ENCODE measurements around the gene NCK2.
A peak's percentile ranks its signal among the peaks of the same experiment; 100 is the strongest.

Gene NCK2

DNA sequence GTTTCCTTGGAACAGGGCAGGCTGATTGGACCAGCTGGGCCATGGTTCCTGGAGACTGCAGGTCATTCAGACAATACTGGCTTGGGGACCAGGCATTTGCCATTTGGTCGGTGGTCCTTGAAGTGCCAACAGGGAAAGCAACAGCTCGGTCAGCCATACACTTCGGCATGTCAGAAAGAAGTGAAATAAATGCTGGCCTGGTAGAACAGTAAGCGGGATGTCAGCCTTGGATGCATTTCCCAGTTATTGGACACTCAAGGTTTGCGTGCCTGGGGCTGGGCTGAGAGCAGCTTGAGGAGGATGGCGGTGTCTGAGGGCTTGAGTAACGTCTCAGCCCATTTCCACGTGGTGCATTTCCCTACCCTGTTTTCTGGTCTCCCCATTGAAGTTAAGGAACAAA is 75.4 kb downstream of the NCK2 start:
- no peak for DNase-seq

DNA sequence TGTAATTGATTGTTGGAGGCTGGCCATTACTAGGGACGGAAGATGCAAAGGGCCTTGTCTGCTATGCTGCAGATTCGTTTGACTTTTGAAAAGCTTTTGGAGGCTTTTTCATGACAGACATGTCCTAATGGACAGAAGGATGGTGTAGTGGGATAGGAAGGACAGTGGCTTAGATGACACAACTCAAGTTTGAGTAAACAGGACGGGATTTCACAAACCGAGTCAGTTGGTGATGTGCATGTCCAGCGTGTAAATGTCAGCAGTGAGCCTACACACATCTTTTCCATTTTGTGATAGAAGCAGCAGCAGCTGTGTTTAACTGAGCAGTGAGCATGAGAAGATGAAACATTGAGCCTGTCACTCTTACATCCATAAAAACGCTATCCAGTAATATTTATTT is 76.0 kb downstream of the NCK2 start:
- DNase-seq = no peak

DNA sequence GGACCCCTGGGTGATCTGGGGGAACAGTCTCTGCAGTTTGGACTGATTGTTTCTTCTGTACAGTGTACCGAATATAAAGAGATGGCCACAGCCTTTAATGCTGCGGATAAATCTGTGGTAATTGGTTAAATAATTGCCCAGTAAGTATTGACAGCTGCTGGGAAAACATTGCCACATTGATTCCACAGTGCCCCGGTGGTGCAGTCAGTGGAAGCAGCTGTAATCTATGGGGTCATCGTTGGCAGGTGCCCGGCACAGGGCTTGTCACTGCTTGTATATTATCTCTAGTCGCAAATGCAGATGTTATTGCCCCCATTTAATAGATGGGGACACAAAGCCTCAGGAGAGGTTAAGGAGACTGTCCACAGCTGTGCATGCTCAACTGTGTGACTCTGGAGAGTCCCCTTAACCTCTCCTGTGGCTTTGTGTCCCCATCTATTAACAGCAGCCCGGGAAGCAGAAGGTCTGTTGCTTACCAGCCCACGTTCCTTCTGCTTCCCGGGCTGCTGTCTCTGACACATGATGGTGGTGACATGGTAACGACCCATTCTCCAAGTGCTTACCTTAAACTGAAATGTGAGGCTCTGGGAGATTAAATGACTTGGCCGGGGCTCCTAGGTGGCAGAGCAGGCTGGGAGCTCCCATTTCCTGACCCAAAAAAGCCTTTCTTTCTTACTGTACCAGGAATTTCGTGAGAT is 76.9 kb downstream of the NCK2 start:
- DNase-seq = peak; percentile 37

DNA sequence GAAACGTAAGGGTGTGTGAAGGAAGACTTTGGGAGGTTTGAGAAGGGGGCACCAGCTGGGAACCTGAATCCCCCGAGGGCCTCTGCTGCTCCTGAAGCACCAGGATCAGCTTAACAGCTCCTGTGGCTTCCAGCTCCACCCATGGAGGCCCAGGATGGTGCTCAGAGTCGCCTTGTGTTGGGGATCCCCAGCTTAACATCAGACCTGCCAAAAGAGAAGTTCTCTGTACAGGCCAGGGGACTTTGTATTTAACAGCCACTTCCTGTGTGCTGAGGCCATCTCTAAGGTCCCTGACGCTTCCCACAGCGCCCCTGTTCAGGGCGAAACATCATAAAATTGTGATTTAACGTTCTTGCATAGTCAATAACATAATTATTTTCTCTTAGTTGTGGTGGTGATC is 77.5 kb downstream of the NCK2 start:
- peak; percentile 55 for DNase-seq

DNA sequence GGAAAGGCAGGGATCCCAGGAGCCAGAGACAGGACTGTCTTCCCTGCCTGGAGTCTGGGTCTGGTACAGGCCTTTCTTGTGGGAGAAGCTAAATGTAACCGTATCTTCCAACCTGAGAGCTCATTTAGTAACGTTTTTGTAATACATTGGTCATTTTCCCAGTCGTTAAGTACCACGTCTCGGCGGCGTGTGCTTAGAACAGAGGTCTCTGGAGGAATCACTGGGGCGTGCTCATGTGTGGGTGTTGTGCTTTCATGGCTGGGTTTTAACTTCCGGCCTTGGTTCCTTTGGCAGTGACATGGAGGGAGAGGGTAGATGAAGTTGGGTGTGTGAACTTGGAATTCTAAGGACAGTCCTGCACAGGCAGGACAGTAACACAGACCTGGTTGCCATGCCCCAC is 79.7 kb downstream of the NCK2 start:
- no peak for DNase-seq

DNA sequence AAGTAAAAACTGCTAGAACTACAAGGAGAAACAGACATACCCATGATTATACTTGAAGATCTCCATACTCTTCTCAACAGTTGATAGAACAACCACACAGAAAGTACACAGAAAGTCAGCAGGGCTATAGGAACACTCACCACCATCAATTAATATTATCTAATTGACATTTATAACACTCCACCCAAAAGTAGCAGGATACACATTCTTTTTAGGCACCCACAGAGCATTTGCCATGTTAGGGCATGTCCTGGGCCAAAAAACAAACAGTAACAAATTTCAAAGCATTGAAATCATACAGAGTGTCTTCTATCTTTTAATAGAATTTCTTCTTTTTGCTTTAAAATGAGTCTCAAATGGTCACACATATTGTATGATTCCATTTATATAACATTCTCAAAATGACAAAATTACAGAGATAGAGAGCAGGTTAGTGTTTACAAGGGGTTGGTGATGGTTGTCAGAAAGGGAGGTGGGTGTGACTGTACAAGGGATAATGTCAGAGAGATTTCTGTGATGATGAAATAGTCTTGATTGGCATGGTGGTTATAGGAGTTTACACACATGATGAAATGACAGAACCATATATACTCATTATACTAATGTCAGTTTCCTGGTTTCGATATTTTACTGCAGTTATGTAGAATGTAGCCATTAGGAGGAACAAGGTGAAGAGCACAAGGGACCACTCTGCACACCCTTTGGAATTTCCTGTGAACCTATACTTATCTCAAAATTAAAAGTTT is 82.8 kb downstream of the NCK2 start:
- DNase-seq = peak; percentile 90

DNA sequence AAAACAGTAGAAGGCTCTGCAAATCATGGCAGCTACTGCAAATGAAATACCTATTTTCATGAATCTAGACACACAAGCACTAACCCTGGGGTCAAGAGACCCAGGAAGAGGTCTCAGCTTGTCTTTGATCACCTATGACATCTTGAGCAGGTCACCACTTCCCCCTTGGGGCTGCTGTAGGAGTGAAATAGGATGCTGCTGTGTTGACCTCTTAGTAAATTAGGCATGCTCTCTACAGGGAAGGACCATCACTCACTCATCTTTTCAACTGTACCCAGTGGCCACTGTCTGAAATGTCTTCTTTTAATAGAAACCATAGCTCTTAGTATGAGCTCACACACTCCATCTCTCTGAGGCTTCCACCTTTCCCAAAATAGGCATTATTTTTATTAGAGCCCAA is 83.8 kb downstream of the NCK2 start:
- no peak for DNase-seq

DNA sequence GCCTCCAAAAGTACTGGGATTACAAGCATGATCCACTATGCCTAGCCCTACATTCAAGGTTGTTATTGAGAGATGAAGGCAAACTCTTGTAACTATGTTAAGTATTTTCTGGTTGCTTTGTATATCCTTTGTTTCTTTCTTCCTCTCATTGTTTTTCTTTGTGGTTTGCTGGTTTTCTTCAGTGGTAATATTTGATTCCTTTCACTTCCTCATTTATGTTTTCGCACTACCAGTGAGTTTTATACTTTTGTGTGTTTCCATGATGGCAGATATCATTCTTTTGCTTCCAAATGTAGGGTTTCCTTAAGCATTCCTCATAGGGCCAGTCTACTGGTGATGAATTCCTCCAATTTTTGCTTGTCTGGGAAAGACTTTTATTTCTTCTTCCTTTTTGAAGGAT is 90.2 kb downstream of the NCK2 start:
- peak; percentile 35 for DNase-seq

DNA sequence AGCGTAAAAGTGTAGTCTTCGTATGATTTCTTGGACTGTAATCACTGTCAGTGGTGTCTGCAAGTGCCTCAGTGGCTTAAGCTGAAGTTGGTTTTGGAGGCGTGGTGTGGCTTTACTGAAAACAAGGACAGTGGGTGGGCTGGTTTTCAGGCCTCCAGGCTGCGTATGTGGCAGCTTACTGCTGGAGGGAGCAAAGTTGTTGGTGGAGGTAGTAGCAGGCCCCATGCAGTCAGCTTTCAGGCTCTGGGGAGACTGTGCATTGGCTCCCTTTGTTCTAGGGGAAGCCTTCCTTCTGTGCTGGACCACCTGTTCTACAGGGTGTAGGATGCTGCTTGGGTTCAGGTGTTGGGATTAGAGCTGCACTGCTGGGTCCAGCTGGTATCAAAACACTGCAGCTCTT is 91.6 kb downstream of the NCK2 start:
- no peak for DNase-seq

DNA sequence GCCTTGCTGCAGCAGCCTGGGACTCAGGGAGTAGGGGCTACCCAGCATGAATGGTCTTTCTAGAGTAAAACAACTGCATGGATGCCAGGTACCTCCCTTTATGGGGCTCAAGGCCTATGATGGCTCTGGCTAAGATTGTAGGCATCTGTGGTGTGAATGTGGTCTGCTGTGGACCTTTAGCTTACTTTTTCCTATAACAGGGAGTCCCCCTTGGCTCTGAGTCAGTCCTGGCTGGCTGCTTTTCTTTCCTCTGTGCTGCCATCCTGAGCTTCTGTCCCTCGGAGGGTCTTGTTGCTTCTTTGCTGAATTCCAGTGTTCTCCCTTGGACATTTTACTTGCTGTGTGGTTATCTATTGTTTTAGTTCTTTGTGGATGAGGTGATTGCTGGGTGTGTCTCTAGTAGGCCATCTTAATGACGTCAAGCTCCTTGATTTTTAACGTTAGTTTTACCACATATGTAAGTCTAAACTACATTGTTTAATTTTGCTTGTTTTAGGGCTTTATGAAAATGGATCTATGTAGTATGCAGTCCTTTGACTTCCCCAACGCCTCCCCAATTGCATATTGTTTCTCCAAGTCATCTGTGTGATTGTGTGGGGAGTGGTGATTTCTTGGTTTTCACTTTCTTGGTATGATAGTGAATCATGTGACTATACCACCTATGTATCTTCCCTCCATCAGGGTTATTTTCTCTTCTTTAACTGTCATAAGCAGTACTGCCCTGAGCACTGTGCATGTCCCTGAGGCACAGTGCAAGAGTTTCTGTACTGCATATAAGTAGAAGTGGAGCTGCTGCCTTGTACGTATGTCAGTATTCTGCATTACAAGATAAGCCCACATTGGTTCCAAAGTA is 92.4 kb downstream of the NCK2 start:
- DNase-seq = peak; percentile 4

DNA sequence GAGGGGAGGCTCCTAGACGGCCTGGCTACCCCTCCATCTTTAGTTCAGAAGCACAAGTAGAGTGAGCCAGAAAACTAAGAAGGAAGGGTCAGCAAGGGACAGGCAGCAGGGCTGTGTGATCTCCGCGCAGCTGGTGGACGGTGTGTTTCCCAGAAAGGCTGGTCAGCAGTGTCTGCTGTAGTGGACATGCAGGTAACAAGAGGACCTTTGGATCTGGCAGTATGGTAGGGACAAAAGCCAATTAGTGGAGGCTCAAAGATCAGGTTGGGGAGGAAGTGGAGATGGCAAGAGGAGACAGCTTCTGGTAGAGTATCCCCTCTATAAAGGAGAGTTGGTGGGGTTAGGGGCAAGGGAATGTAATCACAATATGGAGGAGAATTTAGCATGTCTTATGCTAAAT is 95.1 kb downstream of the NCK2 start:
- no peak for DNase-seq

DNA sequence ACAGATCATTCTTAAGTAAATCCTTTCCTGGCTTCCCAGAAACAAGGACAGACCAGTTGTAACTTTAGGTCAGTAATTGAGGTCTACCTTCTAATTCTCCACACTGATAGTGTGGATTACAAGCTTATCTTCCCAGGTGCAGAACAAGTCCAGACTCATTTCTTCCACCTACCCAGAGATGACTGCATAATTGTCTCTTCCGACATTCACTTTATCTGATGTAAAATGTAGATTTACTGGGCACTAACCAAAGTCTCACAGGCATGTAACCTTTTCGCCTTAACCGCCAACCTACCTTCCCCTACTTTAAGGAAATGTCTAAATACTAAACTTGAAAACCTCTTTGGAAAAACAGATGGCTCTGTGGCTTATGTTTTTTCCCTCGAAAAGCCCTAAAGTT is 96.2 kb downstream of the NCK2 start:
- no peak for DNase-seq

DNA sequence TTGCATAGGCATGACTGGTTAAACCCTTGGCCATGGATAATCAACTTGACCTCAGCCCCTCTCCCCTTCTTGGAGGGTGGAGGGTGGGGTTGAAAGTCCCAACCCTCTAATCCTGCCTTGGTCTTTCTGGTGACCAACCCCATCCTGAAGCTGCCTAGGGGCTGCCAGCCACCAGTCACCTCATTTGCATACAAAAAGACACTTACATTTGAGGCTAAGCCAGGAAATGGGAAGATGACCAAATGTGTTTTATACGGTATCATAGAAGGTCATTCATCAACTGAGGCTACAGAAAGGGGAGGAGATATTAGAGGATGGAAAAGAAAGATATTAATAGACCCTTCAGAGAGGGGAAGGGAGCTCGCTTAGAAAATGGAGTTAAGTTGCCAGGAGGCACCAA is 96.8 kb downstream of the NCK2 start:
- DNase-seq = no peak

DNA sequence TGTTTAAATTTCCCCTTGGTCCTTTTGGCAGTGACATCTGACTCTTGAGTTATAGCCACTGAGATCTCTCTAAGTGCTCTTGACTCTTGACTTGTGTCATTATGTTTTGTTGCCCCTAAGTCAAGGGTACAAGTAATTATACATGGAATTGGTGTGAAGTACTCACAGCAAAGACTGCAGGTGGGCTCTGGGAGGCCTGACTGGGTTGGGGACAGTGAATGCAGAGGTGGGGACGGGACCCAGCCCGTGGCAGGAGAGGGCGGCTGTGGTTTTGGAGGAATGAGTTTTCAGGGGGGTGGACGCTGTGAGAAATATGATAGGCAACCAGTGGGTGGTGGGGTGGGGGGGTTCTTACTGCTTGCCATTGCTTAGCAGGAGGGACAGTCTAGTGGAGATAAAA is 97.8 kb downstream of the NCK2 start:
- DNase-seq = no peak

DNA sequence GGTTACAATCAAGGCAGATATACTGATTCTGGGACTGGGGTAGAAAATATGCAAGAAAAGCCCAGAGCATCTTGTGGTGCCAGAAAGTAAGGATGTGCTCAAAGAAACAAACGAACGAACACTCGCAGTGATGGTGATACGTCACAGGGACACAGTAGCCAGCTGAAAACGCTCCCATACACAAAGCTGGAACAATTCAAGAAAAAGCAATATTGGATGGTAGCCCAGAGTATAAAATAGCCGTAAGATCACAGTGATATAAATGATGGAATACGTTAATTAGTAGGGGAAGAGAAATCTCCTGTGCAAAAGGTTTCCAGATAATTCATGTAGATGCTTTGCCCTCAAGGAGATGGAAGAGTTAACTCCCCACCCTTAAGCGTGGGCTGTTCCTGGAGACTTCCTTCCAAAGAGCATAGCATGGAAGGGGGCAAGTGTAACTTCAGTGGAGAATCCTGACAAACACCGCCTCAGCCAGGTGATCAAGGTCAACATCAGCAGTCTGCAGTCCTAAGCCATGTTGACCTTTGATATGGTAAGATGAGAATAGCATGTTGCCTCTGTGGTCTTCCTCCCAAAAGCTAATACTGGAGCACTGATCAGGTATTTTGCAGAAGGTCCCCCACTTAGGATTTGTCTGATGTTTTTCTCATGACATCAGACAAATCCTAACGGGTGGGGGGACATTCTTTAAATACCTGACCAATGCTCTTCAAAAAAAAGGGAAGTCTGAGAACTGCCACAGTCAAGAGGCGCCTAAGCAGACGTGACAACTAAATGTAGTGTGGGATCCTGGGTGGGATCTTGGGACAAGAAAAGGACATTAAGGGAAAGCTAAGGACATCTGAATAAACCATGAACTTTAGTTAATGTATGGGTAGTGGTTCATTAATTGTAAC is 99.0 kb downstream of the NCK2 start:
- no peak for DNase-seq

DNA sequence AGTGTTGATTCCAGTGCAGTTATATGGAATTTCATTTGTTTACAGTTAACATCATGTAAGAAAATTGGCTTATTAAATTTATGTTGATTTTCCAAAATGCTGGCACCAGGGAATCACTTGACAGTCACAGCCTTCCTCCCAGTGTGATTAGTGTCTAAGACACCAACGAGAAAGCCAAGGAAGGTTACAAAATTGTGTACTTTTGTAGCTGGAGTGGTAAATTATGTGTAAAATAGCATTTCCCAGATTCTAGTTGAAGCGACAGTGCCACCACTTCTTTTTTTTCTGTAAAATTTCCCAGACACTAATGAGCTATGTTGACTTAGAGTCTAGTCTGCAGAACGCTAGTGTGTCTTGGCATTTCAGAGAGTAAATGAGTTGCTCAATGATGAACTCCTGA is 101.3 kb downstream of the NCK2 start:
- DNase-seq = peak; percentile 24

DNA sequence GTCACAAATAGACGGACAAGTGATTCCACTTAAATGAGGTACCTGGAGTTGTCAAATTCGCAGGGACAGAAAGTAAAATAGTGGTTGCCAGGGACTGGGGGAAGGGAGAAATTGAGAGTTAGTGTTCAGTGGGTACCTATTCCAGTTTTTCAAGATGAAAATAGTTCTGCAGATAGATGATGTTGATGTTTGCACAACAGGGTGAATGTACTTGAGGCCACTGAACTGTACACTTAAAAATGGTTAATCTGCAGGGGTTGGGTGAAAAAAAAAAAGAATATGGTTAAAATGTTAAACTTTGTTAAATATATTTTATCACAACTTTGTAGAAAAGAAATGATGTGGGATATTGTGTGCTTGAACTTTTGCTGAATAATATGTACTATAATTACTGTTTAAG is 102.3 kb downstream of the NCK2 start:
- DNase-seq = no peak

DNA sequence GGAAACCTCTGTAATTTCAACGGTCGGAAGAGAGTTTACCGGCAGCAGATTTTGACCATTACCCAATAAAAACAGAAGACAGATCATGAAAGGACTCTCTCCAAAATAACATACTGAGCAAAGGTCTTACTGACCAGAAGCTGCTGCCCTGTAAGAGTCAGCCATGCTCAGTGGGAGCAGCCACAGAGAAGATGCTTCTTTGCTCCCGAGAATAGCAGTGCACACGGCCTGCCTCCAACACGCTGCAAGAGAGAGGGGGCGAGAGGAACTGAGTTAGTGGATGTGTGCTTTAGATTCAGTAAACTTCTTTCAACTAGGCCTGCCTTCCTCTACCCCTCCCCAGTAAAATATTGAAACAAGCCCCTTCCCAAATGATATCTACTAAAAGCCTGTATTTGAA is 103.7 kb downstream of the NCK2 start:
- DNase-seq = no peak

DNA sequence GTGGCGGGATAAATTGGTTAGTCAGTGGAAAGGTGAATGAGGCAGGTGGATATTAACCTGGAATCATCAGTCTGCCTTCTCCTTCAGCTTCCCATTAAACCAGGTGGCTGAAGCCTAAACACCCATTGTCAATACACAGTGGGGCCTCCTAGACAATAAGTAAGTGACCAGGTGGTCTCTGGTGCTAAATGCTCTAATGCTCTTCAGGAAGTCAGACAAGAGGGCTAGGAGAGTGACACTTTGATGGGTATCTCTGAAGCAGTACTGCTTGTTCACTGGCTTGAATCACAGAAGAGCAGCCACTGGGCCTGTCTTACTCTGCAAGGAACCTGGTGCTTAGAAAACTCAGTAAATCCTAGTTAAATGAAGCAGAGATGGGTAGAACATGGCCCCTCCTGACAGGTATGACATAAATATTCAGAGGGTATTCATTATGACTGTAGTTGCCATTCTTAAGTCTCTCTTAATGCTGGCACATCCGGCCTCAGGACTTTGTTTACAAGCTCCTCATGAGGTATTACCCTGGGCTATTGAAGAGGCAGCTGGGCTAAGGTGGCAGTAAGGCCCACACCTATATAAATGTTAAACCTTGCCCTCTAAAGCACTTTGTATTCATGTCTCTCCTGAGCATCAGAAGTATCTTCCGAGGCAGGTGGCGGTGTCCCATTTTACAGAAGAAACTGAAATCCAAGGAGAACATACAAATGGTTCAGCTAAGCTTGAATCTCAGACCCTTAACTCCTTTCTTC is 104.9 kb downstream of the NCK2 start:
- DNase-seq = no peak

DNA sequence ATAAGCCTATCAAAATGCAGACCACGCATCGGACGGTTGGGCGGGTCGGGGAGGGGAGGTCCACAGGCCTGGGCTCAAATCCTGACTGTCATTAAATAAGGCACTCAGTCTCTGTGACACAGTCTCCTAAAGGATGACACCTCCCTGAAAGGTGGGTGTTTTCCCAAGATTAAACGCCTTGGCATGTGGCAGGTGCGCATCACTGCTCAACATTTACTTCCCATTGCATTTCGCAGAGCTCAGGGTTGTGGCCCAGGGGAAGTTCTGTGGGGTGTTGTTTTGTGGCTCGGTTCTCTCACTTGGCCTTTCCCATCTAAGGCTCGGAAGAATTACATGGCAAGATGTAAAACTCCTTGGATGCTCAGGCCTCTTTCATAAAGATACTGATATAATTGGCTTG is 107.4 kb downstream of the NCK2 start:
- no peak for DNase-seq

DNA sequence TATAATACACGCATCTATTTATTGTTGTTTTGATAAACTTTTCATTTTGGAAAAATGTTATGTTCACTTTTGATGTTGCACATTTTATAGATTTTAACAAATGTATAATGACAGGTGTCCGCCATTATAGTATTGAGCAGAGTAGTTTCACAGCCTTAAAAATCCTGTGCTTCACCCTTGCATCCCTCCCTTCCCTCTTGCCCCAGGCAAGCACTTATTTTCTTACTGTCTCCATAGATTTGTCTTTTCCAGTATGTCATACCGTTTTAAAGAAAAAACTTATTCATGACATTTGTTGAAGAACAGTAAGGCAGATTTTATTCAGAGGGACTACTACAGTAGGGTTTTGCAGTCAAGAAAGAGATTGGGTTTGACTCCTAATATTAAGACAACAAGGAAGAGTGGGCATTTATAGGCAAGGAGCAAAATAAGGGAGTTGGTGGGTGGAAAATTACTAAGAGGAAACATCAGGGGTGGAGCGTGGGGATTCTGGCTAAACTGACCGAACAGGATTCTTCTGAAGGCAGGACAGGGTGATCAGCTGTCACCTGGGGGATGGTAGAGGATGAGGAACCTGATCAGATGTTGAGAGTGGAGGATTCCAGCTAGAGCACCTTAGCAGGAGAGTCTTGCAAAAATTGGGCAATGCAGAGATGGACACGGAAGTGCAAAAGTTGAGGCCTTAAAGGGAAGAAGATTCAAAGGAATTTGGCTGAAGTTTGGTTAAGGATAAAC is 108.8 kb downstream of the NCK2 start:
- DNase-seq = no peak

Data from inflammatory macrophage treated with lipopolysaccharide for 4 hours (primary cell).